OCI-LY1 (cell line): ENCODE data around the gene BCAR3.

Experiments
- H2AFZ ChIP-seq: fragments of 200-600 bp; sonication (generic), shearing (Covaris generic); 2 replicates; pipeline ENCODE4 v1.6.0; 2014; ENCODE audit warnings: antibody characterized with exemption, mild to moderate bottlenecking, low read length
- H3F3A ChIP-seq: fragments of 200-600 bp; sonication (generic), shearing (Covaris generic); 2 replicates; pipeline ENCODE4 v1.6.0; 2014; ENCODE audit warnings: mild to moderate bottlenecking, antibody characterized with exemption, low read length, moderate library complexity; ENCODE audit not compliant: insufficient read depth
- H3K27ac ChIP-seq: fragments of 200-600 bp; sonication (generic); 2 replicates; pipeline ENCODE4 v1.5.1; 2014; ENCODE audit warnings: low read length, mixed run types, mild to moderate bottlenecking, low read depth; ENCODE audit not compliant: poor library complexity, severe bottlenecking
- H3K27me3 ChIP-seq: fragments of 200-600 bp; sonication (generic); 2 replicates; pipeline ENCODE4 v1.6.0; 2014; ENCODE audit warnings: antibody characterized with exemption, mild to moderate bottlenecking, low read length, moderate library complexity; ENCODE audit not compliant: insufficient read depth
- H3K36me3 ChIP-seq: fragments of 200-600 bp; sonication (generic); 2 replicates; pipeline ENCODE4 v1.6.1; 2014; ENCODE audit warnings: mild to moderate bottlenecking, antibody characterized with exemption, low read length, moderate library complexity, mixed read lengths; ENCODE audit not compliant: insufficient read depth
- H3K4me1 ChIP-seq: fragments of 200-600 bp; sonication (generic); 2 replicates; pipeline ENCODE4 v1.5.1; 2014; ENCODE audit warnings: mild to moderate bottlenecking, low read length, moderate library complexity; ENCODE audit not compliant: insufficient read depth, severe bottlenecking
- H3K4me2 ChIP-seq: fragments of 200-600 bp; sonication (generic), shearing (Covaris generic); 2 replicates; pipeline ENCODE4 v1.6.1; 2014; ENCODE audit warnings: low read length
- H3K4me3 ChIP-seq: fragments of 200-600 bp; sonication (generic); 2 replicates; pipeline ENCODE4 v1.5.1; 2014; ENCODE audit warnings: low read length, low read depth, mild to moderate bottlenecking, mixed read lengths; ENCODE audit not compliant: poor library complexity, severe bottlenecking
- H3K79me2 ChIP-seq: fragments of 200-600 bp; shearing (Covaris generic); 2 replicates; pipeline ENCODE4 v1.6.1; 2016; ENCODE audit warnings: mixed run types, low read length, mixed read lengths; ENCODE audit not compliant: insufficient read depth
- H3K9ac ChIP-seq: fragments of 200-600 bp; sonication (generic), shearing (Covaris generic); 2 replicates; pipeline ENCODE4 v1.6.1; 2014; ENCODE audit warnings: mild to moderate bottlenecking, low read length, mixed read lengths
- H3K9me2 ChIP-seq: fragments of 200-600 bp; sonication (generic), shearing (Covaris generic); 2 replicates; pipeline ENCODE4 v1.6.1; 2014; ENCODE audit warnings: low read depth, mild to moderate bottlenecking, low read length, mixed read lengths
- H3K9me3 ChIP-seq: fragments of 200-600 bp; shearing (Covaris generic); 2 replicates; pipeline ENCODE4 v1.6.1; 2014; ENCODE audit warnings: low read length, mixed read lengths
- H4K20me1 ChIP-seq: fragments of 200-600 bp; sonication (generic), shearing (Covaris generic); 2 replicates; pipeline ENCODE4 v1.6.0; 2016; ENCODE audit warnings: mild to moderate bottlenecking, low read length; ENCODE audit not compliant: insufficient read depth
- EZH2 ChIP-seq: fragments of 200-600 bp; sonication (generic), shearing (Covaris generic); IDR thresholded peaks from 2 replicates; pipeline ENCODE4 v1.8.0; 2017; ENCODE audit warnings: borderline replicate concordance, mixed run types, mild to moderate bottlenecking, antibody characterized with exemption, low read length, moderate library complexity, mixed read lengths
- TF ChIP-seq, protein P1 (sequence below): fragments of 200-600 bp; sonication (generic), shearing (Covaris generic); IDR thresholded peaks from 2 replicates; pipeline ENCODE4 v1.5.1; 2017; ENCODE audit warnings: mild to moderate bottlenecking, antibody characterized with exemption, low read length, moderate library complexity, mixed read lengths

BCAR3 gene

DNA sequence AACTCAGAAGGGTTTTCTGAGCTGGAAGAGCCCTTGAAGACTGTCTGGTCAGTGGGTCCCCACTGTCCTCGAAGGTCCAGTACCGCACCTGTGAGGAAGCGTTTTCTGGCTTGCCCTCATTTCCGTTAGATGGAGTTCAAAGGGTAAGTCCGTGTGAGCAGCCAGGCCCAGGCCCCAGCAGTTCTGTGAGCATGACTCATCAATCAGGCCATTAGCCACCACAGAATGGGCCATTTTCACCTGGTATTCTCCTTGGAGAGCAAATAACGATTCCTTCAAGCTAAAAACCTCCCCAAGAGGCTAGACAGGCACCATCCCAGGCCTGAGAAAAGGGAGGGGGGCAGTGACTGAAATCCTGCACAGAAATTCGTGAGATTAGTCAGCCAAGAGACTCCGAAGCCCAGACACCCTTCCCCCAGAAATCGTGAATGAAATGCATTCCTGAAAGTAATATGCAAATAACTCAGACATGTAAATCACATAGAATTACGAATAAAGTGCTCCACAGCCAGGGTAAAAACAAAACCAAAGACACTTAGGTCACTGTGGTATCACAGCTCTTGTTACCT, 66.0 kb downstream of the BCAR3 start:
- Histone ChIP-seq H3K36me3 (no peaks in the 10 kb centered on the region), H3K4me2 (no peak overlapping the region), H3K9me2 (no peaks in the 10 kb centered on the region), H3K9ac (no peak overlapping the region), H4K20me1 (no peaks in the 10 kb centered on the region), H3K9me3 (no peaks in the 10 kb centered on the region), H3K27me3 (peaks cover 9% of the 10 kb centered on the region; the same call in 1 of the 2 replicates), H3K4me1 (no peaks in the 10 kb centered on the region), H3K79me2 (no peaks in the 10 kb centered on the region), H3K27ac (no peak overlapping the region), H3K4me3 (no peak overlapping the region), H3F3A (no peaks in the 10 kb centered on the region), H2AFZ (no peak overlapping the region)
- no peak for TF ChIP-seq EZH2
- TF ChIP-seq, protein P1, sequence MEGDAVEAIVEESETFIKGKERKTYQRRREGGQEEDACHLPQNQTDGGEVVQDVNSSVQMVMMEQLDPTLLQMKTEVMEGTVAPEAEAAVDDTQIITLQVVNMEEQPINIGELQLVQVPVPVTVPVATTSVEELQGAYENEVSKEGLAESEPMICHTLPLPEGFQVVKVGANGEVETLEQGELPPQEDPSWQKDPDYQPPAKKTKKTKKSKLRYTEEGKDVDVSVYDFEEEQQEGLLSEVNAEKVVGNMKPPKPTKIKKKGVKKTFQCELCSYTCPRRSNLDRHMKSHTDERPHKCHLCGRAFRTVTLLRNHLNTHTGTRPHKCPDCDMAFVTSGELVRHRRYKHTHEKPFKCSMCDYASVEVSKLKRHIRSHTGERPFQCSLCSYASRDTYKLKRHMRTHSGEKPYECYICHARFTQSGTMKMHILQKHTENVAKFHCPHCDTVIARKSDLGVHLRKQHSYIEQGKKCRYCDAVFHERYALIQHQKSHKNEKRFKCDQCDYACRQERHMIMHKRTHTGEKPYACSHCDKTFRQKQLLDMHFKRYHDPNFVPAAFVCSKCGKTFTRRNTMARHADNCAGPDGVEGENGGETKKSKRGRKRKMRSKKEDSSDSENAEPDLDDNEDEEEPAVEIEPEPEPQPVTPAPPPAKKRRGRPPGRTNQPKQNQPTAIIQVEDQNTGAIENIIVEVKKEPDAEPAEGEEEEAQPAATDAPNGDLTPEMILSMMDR, result no peak

GRCh38 chr1:93614986-93615581, 66.6 kb downstream of the BCAR3 start:
- Histone ChIP-seq H4K20me1 (no peaks in the 10 kb centered on the region), H3K4me3 (no peak overlapping the region), H3K9me3 (no peaks in the 10 kb centered on the region), H3K79me2 (no peaks in the 10 kb centered on the region), H3K36me3 (no peaks in the 10 kb centered on the region), H3K27me3 (peaks cover 9% of the 10 kb centered on the region; the same call in 1 of the 2 replicates), H3K27ac (no peak overlapping the region), H3K4me2 (no peak overlapping the region), H3K4me1 (no peaks in the 10 kb centered on the region), H3K9ac (no peak overlapping the region), H2AFZ (no peak overlapping the region), H3F3A (no peaks in the 10 kb centered on the region), H3K9me2 (no peaks in the 10 kb centered on the region)
- TF ChIP-seq EZH2, result no peak
- TF ChIP-seq, protein P1, result no peak

DNA sequence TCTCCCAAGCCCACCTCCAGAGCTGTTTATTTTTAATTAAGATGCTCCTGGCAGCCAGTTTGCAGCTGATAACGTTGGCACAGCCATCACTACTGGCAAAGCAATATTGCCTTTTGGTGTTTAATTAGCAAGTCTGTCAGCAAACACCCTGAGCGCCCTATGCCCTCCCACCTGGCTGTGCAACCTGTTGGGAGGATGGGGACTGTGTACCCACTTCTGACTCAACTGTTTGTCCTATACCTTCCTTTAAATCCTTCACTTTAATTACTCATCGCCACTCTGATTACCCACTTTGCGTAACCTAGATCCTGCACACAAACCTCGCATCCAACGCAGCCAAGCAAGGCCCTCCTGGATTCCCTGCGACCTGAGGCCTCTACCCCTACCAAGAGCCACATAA, 67.1 kb downstream of the BCAR3 start:
- no peaks in the 10 kb centered on the region for H3K36me3 ChIP-seq
- no peak overlapping the region for H3K9ac ChIP-seq
- H3K9me2 ChIP-seq, result no peaks in the 10 kb centered on the region
- no peak overlapping the region for H3K4me2 ChIP-seq
- H3F3A ChIP-seq, result no peaks in the 10 kb centered on the region
- no peak overlapping the region for H3K4me3 ChIP-seq
- peaks cover 9% of the 10 kb centered on the region; the same call in 1 of the 2 replicates for H3K27me3 ChIP-seq
- H2AFZ ChIP-seq, result no peak overlapping the region
- no peak overlapping the region for H3K27ac ChIP-seq
- H3K4me1 ChIP-seq, result no peaks in the 10 kb centered on the region
- H3K9me3 ChIP-seq, result no peaks in the 10 kb centered on the region
- H4K20me1 ChIP-seq, result no peaks in the 10 kb centered on the region
- H3K79me2 ChIP-seq, result no peaks in the 10 kb centered on the region
- no peak for TF ChIP-seq EZH2
- TF ChIP-seq, protein P1, result no peak
